Endothelial cell (in vitro differentiated cells): ENCODE measurements around the gene PAFAH1B1. TPM values are rescaled to one million over a fixed set of nuclear protein-coding genes. Genes with fewer than 3 reads are reported as not detected.

Source experiments
- DNase-seq: peaks from one replicate; pipeline ENCODE4 v3.0.0; 2021; ENCODE audit warnings: low spot score
- H3K27ac Mint-ChIP-seq: one replicate; pipeline ENCODE4 v1.8.0; 2021; ENCODE audit warnings: mixed read lengths, inconsistent platforms; ENCODE audit not compliant: unreplicated experiment
- H3K27me3 Mint-ChIP-seq: one replicate; pipeline ENCODE4 v1.8.0; 2021; ENCODE audit warnings: mild to moderate bottlenecking, moderate library complexity, mixed read lengths, inconsistent platforms; ENCODE audit not compliant: unreplicated experiment
- H3K36me3 Mint-ChIP-seq: one replicate; pipeline ENCODE4 v1.8.0; 2021; ENCODE audit warnings: mild to moderate bottlenecking, low read depth, mixed read lengths, inconsistent platforms; ENCODE audit not compliant: unreplicated experiment
- H3K4me1 Mint-ChIP-seq: one replicate; pipeline ENCODE4 v1.8.0; 2021; ENCODE audit warnings: mild to moderate bottlenecking, mixed read lengths, inconsistent platforms; ENCODE audit not compliant: unreplicated experiment
- H3K4me3 Mint-ChIP-seq: one replicate; pipeline ENCODE4 v1.8.0; 2021; ENCODE audit warnings: mild to moderate bottlenecking, mixed read lengths, inconsistent platforms; ENCODE audit not compliant: unreplicated experiment
- H3K9me3 Mint-ChIP-seq: one replicate; pipeline ENCODE4 v1.8.0; 2021; ENCODE audit warnings: mixed read lengths, inconsistent platforms; ENCODE audit not compliant: unreplicated experiment
- CTCF ChIP-seq: fragments of 200-600 bp; sonication (generic); IDR thresholded peaks from one replicate; pipeline ENCODE4 v1.5.0; 2021; ENCODE audit warnings: antibody characterized with exemption; ENCODE audit not compliant: unreplicated experiment
- total RNA-seq: library from RNA; stranded (reverse); fragmentation: NEBNext Ultra II Directional; extraction: Animal tissue kit (Norgen Biotek cat#: 25700); gene quantifications from one replicate; pipeline ENCODE4 v1.2.1, GENCODE V29; 2021; ENCODE audit not compliant: unreplicated experiment

The PAFAH1B1 gene
- total RNA-seq, 1 donor from 2014 or later, result 141 TPM

- peak; percentile 24 for DNase-seq
- Mint-ChIP-seq H3K27ac (peak overlapping the region; percentile 93), H3K36me3 (no peaks in the 10 kb centered on the region), H3K4me1 (peaks cover 12% of the 10 kb centered on the region), H3K27me3 (peaks cover 4% of the 10 kb centered on the region), H3K9me3 (no peaks in the 10 kb centered on the region), H3K4me3 (no peak overlapping the region)
- TF ChIP-seq CTCF, result no peak
Observed at GRCh38 chr17:2551493-2551892, 42.0 kb upstream of the PAFAH1B1 start.

- Mint-ChIP-seq H3K9me3 (no peaks in the 10 kb centered on the region), H3K27me3 (peaks cover 4% of the 10 kb centered on the region), H3K4me3 (no peak overlapping the region), H3K36me3 (no peaks in the 10 kb centered on the region), H3K4me1 (peaks cover 12% of the 10 kb centered on the region), H3K27ac (peak overlapping the region; percentile 93)
- no peak for TF ChIP-seq CTCF
- peak; percentile 14 for DNase-seq
Observed at GRCh38 chr17:2551928-2552327, 41.5 kb upstream of the PAFAH1B1 start.

GRCh38 chr17:2560658-2561057 is 32.8 kb upstream of the PAFAH1B1 start:
- no peak for DNase-seq
- Mint-ChIP-seq H3K4me3 (no peak overlapping the region), H3K27ac (no peak overlapping the region), H3K27me3 (peaks cover 6% of the 10 kb centered on the region), H3K36me3 (peaks cover 5% of the 10 kb centered on the region), H3K4me1 (peaks cover 2% of the 10 kb centered on the region), H3K9me3 (peaks cover 6% of the 10 kb centered on the region)
- no peak for TF ChIP-seq CTCF

GRCh38 chr17:2562162-2562858 is 31.1 kb upstream of the PAFAH1B1 start:
- H3K4me1 Mint-ChIP-seq, result peaks cover 2% of the 10 kb centered on the region
- H3K36me3 Mint-ChIP-seq, result peaks cover 5% of the 10 kb centered on the region
- H3K9me3 Mint-ChIP-seq, result peaks cover 6% of the 10 kb centered on the region
- no peak for DNase-seq
- peak overlapping the region; percentile 59 for H3K27ac Mint-ChIP-seq
- peak overlapping the region; percentile 60 for H3K4me3 Mint-ChIP-seq
- no peak for TF ChIP-seq CTCF
- peaks cover 4% of the 10 kb centered on the region for H3K27me3 Mint-ChIP-seq

- Mint-ChIP-seq H3K4me3 (no peak overlapping the region), H3K27ac (no peak overlapping the region), H3K36me3 (peaks cover 5% of the 10 kb centered on the region), H3K9me3 (peaks cover 6% of the 10 kb centered on the region), H3K4me1 (peaks cover 2% of the 10 kb centered on the region), H3K27me3 (peaks cover 4% of the 10 kb centered on the region)
- no peak for TF ChIP-seq CTCF
- no peak for DNase-seq
Observed at GRCh38 chr17:2563061-2563460, 30.4 kb upstream of the PAFAH1B1 start.
